NK-92 (cell line): ENCODE results near the gene PANX1.
"Not testable (repeated sequence)": the region's sequence is repeated elsewhere in the genome, so short reads cannot be mapped to it uniquely, and the experiment has no call there.

Experiments used
- DNase-seq: peaks from one replicate; lab custom pipeline; 2025; ENCODE audit not compliant: unreplicated experiment; lab: John Stamatoyannopoulos, UW

The PANX1 gene

DNA sequence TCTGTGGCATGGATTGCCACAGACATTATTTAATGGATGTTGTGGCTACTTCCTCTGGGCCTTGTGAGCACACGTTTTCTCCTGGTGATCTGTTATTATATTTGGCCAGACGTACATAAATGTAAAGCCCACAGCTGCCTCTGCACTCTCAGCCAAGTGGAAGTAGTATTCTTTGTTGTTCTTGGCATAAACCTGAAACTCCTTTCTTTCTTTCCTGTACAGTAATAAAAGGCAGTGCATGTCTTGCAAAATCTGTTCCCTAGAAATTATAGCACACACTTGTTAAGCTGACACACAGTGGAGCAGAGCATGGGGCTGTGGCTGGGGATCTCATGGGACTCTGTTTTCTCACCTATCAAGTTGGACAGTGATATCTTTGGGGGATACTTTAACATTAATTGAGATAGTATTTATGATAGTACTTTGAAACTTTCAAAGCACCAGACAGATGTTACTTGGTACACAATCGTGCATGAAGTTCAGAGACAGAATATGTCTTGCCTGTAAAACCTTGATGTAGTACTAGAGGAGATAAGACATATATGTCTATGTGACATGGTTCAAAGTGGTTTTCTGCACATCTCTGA, 20.9 kb downstream of the PANX1 start:
- DNase-seq = no peak

GRCh38 chr11:94150056-94150455, 21.4 kb downstream of the PANX1 start:
- DNase-seq = no peak

GRCh38 chr11:94150704-94151685, 22.4 kb downstream of the PANX1 start:
- no peak for DNase-seq

- DNase-seq = no peak
These were observed 23.4 kb downstream of the PANX1 start for GRCh38 chr11:94151903-94152677.

DNA sequence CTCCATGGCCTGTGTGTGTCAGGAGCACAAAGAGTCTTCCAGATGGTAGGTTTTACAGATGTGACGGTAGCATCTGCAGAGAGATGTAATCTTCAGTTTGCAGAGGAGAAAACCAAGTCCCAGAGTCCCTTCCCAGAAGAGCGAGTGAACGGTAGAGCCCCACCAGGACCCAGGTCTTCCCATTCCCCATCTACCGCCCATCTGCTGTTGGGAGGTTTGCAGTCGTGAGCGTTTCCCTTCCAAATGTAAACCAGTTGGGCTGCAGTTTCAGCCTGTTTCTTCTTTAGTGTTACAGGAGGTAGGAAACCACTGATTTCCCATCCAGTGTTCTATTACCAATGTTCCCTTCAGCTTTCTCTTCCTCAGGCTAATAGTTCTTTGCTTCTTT, 24.0 kb downstream of the PANX1 start:
- DNase-seq = no peak

DNA sequence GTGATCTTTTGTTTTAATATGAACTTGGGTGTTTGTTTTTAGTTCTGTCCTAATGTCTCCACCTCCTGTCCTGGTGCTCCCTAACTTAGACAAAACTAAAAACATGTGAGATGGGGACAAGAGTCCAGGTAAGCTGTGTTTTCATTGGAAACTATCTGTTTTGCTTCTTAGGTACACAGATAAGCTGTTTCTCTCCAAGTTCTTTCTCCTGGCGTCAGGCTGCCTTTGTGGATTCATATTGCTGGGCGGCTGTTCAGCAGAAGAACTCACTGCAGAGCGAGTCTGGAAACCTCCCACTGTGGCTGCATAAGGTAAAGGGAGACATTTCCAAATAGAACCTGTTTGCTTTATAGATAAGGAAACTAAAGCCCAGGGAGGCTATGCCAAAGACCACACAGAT, 24.7 kb downstream of the PANX1 start:
- DNase-seq = no peak

DNA sequence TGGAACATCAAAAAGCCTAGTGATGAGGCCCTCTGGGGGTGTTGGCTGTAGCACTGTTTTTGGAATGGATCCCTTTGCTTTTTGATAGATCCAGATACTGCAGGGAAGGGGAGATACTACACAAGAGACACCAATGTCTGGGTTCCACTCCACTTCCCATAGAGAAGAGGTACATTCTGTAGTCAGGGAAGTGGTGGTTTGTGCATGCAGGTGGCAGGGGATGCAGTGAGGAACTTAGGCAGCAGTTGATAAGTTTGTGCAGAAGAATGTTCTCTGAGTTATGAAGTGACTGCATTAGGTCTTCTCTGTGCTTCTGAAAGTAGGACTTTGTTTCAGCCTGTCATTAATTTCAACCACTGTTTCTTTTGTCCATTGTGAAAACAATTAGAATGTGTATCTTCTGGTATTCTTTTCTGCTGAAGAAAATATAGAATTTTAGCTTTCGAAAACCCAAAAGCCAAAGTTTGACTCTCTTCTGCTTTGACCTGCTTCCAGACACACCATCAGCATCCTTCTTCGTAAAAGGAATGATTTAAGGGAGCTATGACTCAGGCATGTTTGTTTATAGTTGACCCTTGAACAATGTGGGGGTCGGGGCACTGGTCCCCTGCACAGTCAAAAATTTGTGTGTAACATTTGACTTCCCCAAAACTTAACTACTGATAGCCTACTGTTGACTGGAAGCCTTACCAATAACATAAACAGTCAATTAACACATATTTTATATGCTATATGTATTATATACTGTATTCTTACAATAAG, 25.6 kb downstream of the PANX1 start:
- DNase-seq = no peak

GRCh38 chr11:94157339-94157738, 28.7 kb downstream of the PANX1 start:
- not testable (repeated sequence) for DNase-seq

- DNase-seq = no peak
These were observed 40.2 kb downstream of the PANX1 start for GRCh38 chr11:94168882-94169281.

GRCh38 chr11:94169516-94169915, 40.9 kb downstream of the PANX1 start:
- no peak for DNase-seq

DNA sequence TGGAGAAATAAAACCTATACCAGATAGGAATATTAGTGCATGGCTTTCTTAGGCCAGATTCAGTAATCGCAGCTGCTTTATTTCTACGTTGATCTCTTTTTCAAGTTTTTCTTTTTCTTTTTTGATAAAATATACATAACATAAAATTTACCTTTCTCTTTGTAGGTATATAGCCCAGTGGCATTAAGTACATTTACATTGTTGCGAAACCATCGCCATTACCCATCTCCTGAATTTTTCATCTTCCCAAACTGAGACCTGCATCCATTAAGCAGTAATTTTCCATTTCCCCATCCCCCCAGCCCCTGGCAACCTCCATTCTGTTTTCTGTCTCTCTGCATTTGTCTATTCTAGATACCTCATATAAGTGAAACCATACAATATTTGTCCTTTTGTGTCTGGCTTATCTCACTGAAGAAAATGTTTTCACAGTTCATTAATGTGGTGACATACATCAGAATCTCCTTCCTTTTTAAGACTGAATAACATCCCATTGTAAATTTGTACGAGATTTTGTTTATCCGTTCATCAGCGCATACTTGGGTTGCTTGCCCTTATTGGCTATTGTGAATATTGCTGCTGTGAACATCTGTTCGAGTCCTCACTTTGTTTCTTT, 41.4 kb downstream of the PANX1 start:
- no peak for DNase-seq

- DNase-seq = no peak
These were observed 42.3 kb downstream of the PANX1 start for GRCh38 chr11:94170953-94171352.

GRCh38 chr11:94171693-94172440, 43.2 kb downstream of the PANX1 start:
- DNase-seq = no peak

DNA sequence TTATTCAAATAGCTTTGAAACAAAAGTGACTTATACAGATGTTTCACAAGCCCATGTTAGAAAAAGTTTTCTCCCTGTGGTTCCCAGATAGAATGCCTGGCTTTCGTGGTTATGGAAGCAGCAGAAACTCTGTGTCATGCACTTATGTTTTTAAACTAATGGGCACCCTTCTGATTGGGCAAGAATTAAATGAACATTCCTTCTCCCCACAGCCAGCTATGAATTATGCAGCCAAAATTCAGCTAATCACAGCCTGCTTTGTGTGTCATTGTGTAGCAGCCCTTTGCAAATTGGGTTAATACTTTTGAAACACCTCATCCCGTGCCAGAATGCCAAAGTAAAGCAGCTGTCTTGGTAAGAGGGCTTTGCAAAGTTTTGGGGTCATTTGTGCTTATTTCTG, 46.9 kb downstream of the PANX1 start:
- no peak for DNase-seq

GRCh38 chr11:94178331-94178730, 49.7 kb downstream of the PANX1 start:
- no peak for DNase-seq

DNA sequence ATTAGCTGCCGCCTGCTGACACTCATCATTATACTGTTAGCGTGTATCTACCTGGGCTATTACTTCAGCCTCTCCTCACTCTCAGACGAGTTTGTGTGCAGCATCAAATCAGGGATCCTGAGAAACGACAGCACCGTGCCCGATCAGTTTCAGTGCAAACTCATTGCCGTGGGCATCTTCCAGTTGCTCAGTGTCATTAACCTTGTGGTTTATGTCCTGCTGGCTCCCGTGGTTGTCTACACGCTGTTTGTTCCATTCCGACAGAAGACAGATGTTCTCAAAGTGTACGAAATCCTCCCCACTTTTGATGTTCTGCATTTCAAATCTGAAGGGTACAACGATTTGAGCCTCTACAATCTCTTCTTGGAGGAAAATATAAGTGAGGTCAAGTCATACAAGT, 51.1 kb downstream of the PANX1 start:
- no peak for DNase-seq

DNA sequence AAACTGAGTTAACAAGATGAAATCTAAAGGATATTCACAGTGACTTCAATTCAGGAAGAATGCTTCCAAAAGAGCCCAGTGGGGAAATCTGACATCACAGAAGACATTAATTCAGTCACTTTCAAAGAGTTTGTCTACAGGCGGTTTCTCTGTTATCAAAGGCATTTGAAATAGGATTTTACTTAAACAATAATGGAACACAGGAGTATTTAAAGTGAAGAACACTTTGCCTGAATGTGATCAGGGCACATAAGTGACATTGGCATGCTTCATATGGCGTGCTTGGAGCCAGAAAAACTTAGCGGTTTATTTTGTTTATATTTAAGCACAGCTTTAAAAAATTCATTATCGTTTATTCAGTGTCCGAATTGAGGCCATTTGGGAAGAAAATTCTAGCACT, 52.9 kb downstream of the PANX1 start:
- no peak for DNase-seq

DNA sequence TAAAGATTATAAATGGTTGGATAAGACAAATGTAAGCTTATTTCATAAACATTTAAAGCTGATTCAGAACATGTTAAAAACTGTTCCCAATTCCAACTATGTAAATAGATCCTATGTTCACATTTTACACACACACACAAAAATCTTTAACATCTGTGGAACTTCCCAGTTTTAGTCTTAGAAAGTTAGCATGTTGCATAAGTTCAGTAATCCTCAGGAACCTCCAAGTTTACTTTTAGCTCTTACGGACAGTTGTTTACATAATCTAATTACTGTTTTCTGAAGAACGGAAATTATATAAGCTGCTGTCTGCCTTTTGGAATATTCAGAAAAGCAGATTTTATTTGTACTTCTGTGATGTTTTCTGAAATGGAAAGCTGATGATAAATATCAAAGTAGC, 53.3 kb downstream of the PANX1 start:
- no peak for DNase-seq

- DNase-seq = no peak
These were observed 54.7 kb downstream of the PANX1 start for GRCh38 chr11:94183251-94183885.
